T-helper 9 cell (primary cell): ENCODE results near the gene FAM193B.
A peak's percentile ranks its signal among the peaks of the same experiment; 100 is the strongest.
"Not testable (repeated sequence)": the region's sequence is repeated elsewhere in the genome, so short reads cannot be mapped to it uniquely, and the experiment has no call there.

Experiments used
- DNase-seq: peaks from one replicate; pipeline ENCODE4 v3.0.0-alpha.2; 2020

FAM193B gene

DNA sequence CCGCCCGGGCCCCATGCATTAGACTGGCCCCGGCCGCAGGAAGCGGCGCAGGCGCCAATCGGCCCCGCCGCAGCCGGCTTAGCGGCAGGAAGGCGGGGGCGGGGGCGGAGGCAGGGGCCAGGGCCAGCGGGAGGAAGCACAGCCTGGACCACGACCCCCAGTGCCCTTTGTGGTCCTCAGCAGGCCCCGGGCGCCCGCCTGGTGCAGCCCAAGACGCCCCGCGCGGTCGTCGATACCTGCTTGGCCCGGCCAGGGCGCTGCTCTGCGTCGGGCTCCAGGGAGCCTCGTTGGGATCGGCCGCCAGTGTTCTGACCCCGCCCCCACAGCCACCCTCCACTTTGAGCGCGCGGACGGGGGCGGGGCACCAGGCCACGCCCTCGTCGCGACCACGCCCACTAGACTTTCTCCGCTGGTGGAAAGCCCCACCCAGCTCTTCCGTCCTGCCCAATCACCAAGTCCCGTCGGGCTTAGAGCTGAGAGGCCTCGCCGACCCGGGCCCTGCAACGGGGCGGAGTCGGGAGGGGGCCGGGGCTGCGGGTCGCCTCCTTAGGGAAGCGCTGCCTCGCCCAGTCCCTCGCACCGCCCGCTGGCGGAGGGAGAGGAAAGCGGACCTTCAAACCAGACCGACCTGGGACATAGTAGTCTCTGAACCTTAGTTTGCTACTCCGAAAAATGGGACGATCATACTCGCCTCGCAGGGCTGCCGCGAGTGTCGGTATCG is 56.9 kb downstream of the FAM193B start, which contains the start of gene PDLIM7:
Gene PDLIM7 (minus strand): TSS at position 313 of the 721 bp plus-strand sequence. CDS start 1,092 bp downstream, outside the sequence.
- peak; percentile 94 for DNase-seq

DNA sequence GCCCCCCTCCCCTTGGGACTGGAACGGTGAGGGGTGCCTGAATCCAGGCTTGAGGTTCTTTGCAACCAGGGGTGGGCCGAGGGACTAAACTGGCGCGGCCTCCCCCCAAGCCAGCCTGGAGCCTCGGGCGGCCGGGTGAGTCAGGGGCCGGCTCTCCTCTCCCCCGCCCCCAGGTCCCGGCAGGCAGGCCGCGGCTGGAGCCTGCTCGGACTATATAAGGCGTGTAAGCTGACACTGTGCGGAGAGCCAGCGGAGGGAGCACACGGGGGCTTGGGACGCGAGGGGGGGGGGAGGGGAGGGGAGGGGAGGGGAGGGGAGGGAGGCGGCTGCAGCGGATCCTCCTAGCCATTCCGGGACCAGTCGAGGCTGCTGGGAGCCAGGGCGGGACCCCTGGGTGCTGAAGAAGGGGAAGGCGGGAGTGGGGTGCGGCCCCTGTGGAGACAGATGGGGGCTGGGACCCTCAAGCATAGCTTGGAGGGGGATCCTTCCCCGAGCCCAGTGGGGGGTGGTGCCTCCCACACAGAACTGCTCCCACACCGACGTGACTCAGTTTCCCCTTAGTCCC is 57.6 kb downstream of the FAM193B start:
- no peak for DNase-seq

GRCh38 chr5:177496070-177496726 is 58.2 kb downstream of the FAM193B start:
- DNase-seq: no peak

DNA sequence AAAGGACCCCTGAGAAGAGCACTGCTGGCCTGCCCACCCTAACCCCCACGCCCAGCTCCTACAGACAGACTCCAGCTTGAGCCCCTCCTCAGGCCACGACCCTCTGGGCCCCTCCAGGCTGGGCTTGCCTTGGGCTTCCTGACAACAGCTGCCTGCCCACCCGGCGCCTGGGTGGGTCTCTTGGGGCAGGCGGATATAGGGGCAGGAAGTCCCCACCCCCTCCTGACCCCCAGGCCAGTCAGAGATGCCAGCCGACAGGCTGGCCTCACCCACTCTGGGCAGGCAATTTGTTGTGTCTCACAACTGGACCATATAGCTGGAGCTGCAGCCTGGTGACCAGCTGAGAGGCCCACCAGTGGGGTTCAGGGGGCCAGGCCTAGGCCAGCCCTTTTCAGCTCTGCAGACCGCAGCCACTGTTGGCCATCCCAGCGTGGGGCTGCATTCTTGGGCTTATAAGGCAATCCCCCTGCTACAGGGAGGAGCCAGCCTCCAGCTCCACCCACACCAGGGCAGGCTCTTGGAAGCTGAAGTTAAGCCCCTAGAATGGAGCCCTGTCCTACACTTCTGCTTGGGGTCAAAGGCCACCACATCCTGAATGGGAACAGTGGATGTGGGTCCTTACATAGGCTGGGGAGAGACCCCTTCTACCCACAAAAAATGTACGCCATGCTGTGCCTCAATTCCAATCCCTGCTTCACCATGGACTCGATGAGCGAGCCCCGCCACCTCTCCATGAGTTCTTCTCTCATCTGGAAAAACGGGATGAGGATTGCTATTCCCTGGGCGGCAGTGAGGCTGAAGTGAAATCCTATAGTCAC is 58.9 kb downstream of the FAM193B start:
- no peak for DNase-seq

DNA sequence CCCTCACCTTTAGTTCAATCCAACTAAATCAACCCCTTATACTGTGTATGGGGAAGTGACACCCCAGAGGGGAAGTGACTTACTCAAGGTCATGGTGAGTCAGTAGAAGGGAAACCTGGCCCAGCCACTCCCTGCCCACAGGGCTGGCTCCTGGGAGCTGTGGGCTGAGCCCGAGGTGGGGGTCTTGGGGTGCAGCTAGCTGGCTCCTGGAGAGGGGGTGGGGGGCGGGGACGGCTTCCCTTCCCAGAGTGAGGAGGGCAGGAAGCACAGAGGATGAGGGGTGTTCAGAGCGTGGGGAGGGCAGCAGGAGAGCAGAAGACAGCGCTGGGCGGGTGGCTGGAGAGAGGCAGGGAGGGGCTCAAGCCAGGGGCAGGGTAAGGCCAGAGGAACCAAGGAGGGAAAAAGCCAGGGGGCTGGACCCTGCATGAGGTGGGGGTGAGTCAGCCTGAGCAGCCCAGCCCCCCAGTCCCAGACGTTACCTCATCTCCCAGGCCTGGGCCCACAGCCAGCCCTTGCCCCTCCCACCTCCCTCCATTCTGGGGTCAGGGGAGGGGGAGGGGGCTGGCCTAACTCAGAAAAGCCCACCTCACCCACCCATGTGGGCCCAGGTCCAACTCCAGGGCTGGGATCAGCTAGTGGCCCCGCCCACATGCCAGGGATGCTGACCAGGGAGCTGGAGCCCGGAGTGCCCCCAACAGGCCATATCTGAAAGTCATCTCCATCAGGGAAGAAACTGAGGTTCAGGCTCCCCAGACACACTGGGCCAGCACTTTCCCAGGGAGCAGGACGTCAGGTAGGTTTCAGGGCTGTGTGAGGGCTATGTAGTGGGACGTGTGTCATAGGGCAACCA is 59.8 kb downstream of the FAM193B start:
- DNase-seq: no peak

- DNase-seq: no peak
Measured at GRCh38 chr5:177493795-177494345, 60.5 kb downstream of the FAM193B start.

- DNase-seq: no peak
Measured at GRCh38 chr5:177492841-177493240, 61.5 kb downstream of the FAM193B start.

- DNase-seq: no peak
Measured at GRCh38 chr5:177491983-177492746, 62.2 kb downstream of the FAM193B start.

DNA sequence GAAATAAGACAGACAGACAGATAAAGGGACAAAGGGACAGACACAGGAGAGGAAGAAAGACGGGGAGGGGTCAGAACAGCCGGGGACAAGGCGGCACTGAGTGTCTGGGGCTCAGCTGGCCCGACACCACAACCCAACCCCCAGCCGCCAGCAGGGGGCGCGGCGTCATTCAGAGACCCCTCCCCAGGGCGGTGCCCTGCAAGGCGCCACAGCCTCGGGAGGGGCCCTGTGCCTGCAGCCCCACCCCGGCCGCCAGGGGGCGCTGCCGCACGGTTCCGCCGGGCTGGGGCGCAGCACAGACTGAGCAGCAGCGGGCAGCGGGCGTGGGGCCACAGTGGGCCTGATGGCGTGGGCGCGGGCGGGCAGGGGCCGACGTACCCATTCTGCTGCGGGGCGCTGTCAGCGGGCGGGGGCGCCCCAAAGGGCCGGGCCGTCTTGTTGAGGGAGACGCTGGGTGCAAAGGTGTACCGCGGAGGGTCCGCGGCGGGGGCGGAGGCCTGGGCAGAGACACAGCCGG is 62.9 kb downstream of the FAM193B start:
- DNase-seq: no peak

- DNase-seq: no peak
Measured at GRCh38 chr5:177490992-177491391, 63.4 kb downstream of the FAM193B start.

DNA sequence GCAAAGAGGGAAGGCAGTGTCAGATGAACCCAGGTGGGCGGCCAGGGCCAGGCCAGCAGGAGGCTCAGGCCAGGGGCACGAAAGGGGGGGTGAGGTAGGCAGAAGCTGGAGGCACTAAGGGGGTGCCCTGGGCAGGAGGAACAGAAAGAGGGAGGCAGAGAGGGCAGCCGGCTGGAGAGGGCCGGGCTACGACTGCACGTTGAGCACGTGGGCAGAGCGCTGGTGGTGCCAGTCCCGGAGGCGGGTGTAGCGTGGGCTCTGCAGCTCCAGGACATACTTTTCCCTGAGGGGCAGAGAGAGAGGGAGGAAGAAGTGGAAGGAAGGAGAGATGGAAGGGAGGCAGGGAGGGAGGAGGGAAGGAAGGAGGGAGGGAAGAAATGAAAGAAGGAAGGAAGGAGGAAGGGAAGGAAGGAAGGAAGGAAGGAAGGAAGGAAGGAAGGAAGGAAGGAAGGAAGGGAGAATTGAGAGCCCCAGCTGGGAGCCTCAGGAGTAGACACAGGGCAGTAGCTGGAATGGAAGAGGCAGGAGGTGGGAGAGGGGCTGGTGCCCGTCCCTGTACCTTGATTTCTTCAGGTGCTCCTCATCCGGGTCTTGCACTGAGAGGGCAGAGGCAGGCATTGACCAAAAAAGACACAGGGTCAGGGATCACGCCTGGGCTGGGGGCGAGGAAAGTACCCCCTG is 63.9 kb downstream of the FAM193B start:
- no peak for DNase-seq

- no peak for DNase-seq
Measured at GRCh38 chr5:177489119-177489716, 65.1 kb downstream of the FAM193B start.

DNA sequence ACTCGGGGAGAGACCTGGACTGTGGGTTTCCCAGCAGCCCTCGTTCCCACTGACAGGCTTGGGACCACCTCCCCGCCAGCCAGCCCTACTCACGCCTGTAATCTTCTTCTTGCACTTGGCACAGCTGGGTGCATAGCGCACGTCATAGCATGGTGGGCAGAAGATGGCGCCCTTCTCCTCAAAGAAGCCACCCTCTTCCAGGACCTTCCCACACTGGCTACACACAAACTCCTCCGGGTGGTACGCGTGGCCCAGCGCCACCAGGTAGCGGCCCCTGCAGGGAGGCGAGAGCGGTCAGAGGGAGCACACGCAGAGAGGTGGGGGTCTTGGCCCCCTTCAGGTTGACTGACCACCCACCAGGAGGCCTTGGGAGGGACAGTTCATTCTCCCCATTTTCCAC is 66.4 kb downstream of the FAM193B start:
- DNase-seq: no peak

DNA sequence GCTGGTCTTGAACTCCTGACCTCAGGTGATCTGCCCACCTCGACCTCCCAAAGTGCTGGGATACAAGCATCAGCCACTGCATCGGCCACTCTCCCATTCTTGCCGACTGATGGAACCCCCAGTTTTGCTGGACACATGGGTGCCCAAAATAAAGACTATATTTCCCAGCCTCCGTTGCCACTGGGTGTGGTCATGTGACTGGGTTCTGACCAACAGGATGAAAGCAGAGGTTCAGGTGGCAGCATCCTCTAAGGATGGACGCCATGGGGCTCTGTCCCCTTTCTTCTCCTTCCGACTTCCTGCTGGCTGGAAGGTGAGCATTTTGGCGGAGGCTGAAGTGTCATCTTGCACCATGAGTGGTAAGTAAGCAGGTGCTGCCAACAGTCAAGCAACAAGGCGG is 67.2 kb downstream of the FAM193B start:
- DNase-seq: no peak

DNA sequence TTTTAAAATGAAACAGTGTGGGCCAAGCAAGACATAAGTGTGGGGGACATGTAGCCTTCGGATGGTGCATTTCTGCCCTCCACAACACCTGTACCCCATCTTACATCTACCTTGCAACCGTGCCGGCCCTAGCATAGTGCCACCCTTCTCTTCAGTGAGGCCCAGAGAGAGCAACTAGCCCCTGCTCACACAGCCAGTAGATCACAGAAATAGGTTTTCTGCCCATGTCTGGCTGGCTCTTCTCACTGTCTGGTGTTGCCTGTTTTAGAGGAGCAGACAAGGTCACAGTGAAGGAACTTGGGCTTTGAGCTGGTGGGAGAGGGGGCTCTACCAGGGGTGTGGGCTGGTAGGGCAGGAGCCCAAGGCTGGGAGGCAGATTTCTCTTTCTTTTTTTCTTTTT is 68.1 kb downstream of the FAM193B start:
- no peak for DNase-seq

DNA sequence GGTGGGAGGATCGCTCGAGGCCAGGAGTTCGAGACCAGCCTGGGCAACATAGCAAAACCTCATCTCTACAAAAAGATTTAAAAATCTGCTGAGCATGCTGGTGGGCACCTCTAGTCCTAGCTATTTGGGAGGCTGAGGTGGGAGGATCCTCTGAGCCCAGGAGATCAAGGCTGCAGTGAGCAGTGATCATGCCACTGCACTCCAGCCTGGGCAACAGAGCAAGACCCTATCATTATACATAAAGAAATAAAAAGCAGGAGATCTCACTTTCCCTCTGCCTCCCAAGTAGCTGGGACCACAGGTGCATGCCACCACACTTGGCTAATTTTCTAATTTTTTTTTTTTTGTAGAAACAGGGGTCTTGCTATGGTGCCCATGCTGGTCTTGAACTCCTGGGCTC is 68.6 kb downstream of the FAM193B start:
- DNase-seq: not testable (repeated sequence)

- DNase-seq: no peak
Measured at GRCh38 chr5:177484902-177485549, 69.3 kb downstream of the FAM193B start.

GRCh38 chr5:177483994-177484901 is 70.1 kb downstream of the FAM193B start:
- DNase-seq: no peak
